ENCODE measurements around the gene TBC1D9B.

Gene TBC1D9B

DNA sequence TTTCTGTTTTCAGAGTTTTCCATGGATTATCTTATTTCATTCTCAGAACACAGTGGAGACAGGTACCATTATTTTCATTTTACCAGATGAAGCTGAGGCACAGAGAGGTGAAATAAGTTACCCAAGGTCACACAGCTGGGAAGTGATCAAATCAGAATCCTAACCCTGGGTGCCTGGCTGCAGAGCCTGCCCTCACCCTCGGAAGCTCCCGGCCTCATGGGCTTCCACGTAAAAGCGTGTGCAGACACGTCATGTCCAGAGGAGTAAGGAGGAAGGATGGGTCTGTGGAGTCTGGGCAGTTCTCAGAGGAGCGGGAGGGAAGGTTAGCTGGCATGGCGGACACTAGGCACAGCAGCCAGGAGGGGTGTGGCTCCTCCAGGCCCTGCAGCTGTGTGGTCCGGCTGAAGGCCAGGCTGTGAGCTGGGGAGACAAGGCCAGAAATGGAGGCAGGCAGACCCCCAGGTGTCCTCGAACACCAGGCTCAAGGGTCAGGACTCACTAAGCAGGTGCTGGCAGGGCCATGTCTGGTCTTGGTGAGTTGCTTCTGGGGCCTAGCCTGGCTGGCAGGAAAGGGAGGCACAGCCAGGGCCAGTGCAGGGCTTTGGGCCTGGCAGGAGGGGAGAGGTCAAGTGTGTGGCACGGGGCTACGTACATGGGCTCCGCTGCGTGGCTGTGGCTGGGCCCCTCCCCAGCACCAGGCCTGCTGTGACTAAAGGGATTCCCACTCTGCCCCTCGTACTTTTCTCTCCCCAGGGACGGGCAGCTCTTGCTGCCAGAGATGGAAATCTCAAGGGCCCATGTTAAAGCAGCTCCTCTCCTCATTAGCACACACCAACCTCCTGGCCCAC lies 5.6 kb downstream of the TBC1D9B start:
- no peak for TF ChIP-seq CTCF (IDR thresholded peaks at IDR 0.05; ENCODE audit: low read depth, low read length, missing control alignments)
- no peak for DNase-seq
- Histone ChIP-seq H3K27ac (no peak overlapping the region), H3K4me3 (ENCODE audit: low read depth, low read length) (no peak overlapping the region), H3K27me3 (replicated peaks) (no peaks in the 10 kb centered on the region), H3K36me3 (replicated peaks) (peaks cover 41% of the 10 kb centered on the region)
- in situ Hi-C loops (cut with HindIII; ENCODE audit: low pct_ligation_motif_present, low sequenced_read_pairs): no loop called here

- no peaks in the 10 kb centered on the region for H3K27me3 ChIP-seq (replicated peaks)
- no peak overlapping the region for H3K4me3 ChIP-seq (ENCODE audit: low read depth, low read length)
- in situ Hi-C loops (cut with HindIII; ENCODE audit: low pct_ligation_motif_present, low sequenced_read_pairs): no loop called here
- no peak for DNase-seq
- peaks cover 45% of the 10 kb centered on the region for H3K36me3 ChIP-seq (replicated peaks)
- no peak overlapping the region for H3K27ac ChIP-seq
- TF ChIP-seq CTCF (IDR thresholded peaks at IDR 0.05; ENCODE audit: low read depth, low read length, missing control alignments): no peak
Measured at GRCh38 chr5:179901462-179901861, 6.2 kb downstream of the TBC1D9B start.

- TF ChIP-seq CTCF (IDR thresholded peaks at IDR 0.05; ENCODE audit: low read depth, low read length, missing control alignments): no peak
- no peak overlapping the region for H3K27ac ChIP-seq
Measured at GRCh38 chr5:179900711-179901110, 7.0 kb downstream of the TBC1D9B start.

GRCh38 chr5:179900206-179900605 lies 7.5 kb downstream of the TBC1D9B start:
- H3K27me3 ChIP-seq (replicated peaks): no peaks in the 10 kb centered on the region
- no peak overlapping the region for H3K27ac ChIP-seq
- peaks cover 56% of the 10 kb centered on the region for H3K36me3 ChIP-seq (replicated peaks)
- no peak for TF ChIP-seq CTCF (IDR thresholded peaks at IDR 0.05; ENCODE audit: low read depth, low read length, missing control alignments)
- DNase-seq: no peak
- in situ Hi-C loops (cut with HindIII; ENCODE audit: low pct_ligation_motif_present, low sequenced_read_pairs): no loop called here
- no peak overlapping the region for H3K4me3 ChIP-seq (ENCODE audit: low read depth, low read length)

More at GRCh38 chr5:179900711-179901110, 7.0 kb downstream of the TBC1D9B start:
- Histone ChIP-seq H3K4me3 (ENCODE audit: low read depth, low read length) (no peak overlapping the region), H3K27me3 (replicated peaks) (no peaks in the 10 kb centered on the region), H3K36me3 (replicated peaks) (peaks cover 52% of the 10 kb centered on the region)
- DNase-seq: no peak
- in situ Hi-C loops (cut with HindIII; ENCODE audit: low pct_ligation_motif_present, low sequenced_read_pairs): no loop called here

- Histone ChIP-seq H3K27me3 (replicated peaks) (no peaks in the 10 kb centered on the region), H3K27ac (no peak overlapping the region), H3K36me3 (replicated peaks) (peaks cover 73% of the 10 kb centered on the region), H3K4me3 (ENCODE audit: low read depth, low read length) (no peak overlapping the region)
- DNase-seq: no peak
- in situ Hi-C loops (cut with HindIII; ENCODE audit: low pct_ligation_motif_present, low sequenced_read_pairs): no loop called here
- TF ChIP-seq CTCF (IDR thresholded peaks at IDR 0.05; ENCODE audit: low read depth, low read length, missing control alignments): no peak
Measured at GRCh38 chr5:179895861-179896260, 11.8 kb downstream of the TBC1D9B start.

Data from brain microvascular endothelial cell (primary cell).